H1 (cell line): ENCODE measurements around the gene ANKFN1. TPM values are rescaled to one million over a fixed set of nuclear protein-coding genes. Genes with fewer than 3 reads are reported as not detected.

Experiments
- CTCF ChIA-PET: fragments of 300-600 bp; sonication (Branson Sonifier 250); formaldehyde crosslinking; loops from one replicate; lab custom pipeline; 2021; ENCODE audit not compliant: partially characterized antibody; lab: Charles Lee
- POLR2A ChIA-PET: fragments of 300-600 bp; sonication (Branson Sonifier 250); formaldehyde crosslinking; loops from one replicate; lab custom pipeline; 2021; ENCODE audit warnings: inconsistent platforms; ENCODE audit not compliant: partially characterized antibody; lab: Charles Lee
- DNase-seq, 2 experiments: peaks; one replicate each; pipeline versions ENCODE4 v3.0.0 to v3.0.0-alpha.2; 2010 to 2022; ENCODE audit warnings: low spot score in 2 of 2, low read depth in 1 of 2, mixed read lengths in 1 of 2
- FAIRE-seq: peaks from 2 replicates; lab custom pipeline; 2011; peaks lifted over from hg19 to GRCh38; lab: Jason Lieb, UNC
- H2AFZ ChIP-seq: 2 replicates; pipeline ENCODE4 v1.8.1; 2012; ENCODE audit warnings: low read length, inconsistent platforms
- H2AK5ac ChIP-seq: 2 replicates; pipeline ENCODE4 v1.6.1; 2013; ENCODE audit warnings: low read depth, low read length
- H2BK120ac ChIP-seq: replicated peaks from 2 replicates; pipeline ENCODE3; 2013; ENCODE audit warnings: low read depth, low read length, inconsistent platforms
- H2BK12ac ChIP-seq: 2 replicates; pipeline ENCODE4 v1.6.1; 2013; ENCODE audit warnings: low read depth, low read length
- H2BK15ac ChIP-seq: 2 replicates; pipeline ENCODE4 v1.6.1; 2013; ENCODE audit warnings: low read length
- H2BK20ac ChIP-seq: 2 replicates; pipeline ENCODE4 v1.6.1; 2013; ENCODE audit warnings: low read length
- H2BK5ac ChIP-seq: 2 replicates; pipeline ENCODE4 v1.6.1; 2013; ENCODE audit warnings: low read depth, low read length
- H3K14ac ChIP-seq: 2 replicates; pipeline ENCODE4 v1.6.1; 2013; ENCODE audit warnings: inconsistent platforms; ENCODE audit not compliant: insufficient read length
- H3K18ac ChIP-seq: 2 replicates; pipeline ENCODE4 v1.6.1; 2013; ENCODE audit warnings: low read length; ENCODE audit errors: extremely low read depth
- H3K23ac ChIP-seq: 2 replicates; pipeline ENCODE4 v1.6.1; 2013; ENCODE audit warnings: inconsistent platforms; ENCODE audit not compliant: insufficient read length
- H3K23me2 ChIP-seq: 2 replicates; pipeline ENCODE4 v1.6.1; 2013; ENCODE audit warnings: low read depth, low read length
- H3K27ac ChIP-seq: 2 replicates; pipeline ENCODE4 v1.6.1; 2011; ENCODE audit warnings: low read depth, low read length, inconsistent platforms
- H3K27me3 ChIP-seq, 4 experiments: replicated peaks in 1 of 4; 1 replicate in 1 of 4; 2 replicates in 3 of 4; pipeline versions ENCODE4 v1.6.1 to v1.8.1; 2011 to 2013; ENCODE audit warnings: low read length in 3 of 4, mild to moderate bottlenecking in 3 of 4, inconsistent platforms in 2 of 4, mixed read lengths in 2 of 4, moderate library complexity in 1 of 4; ENCODE audit not compliant: control insufficient read depth in 3 of 4, insufficient read depth in 3 of 4; ENCODE audit errors: extremely low read depth in 1 of 4
- H3K36me3 ChIP-seq, 4 experiments: 2 replicates each; pipeline versions ENCODE4 v1.6.1 to v1.8.1; 2011 to 2013; ENCODE audit warnings: mild to moderate bottlenecking in 4 of 4, low read length in 3 of 4, moderate library complexity in 2 of 4, control low read depth in 1 of 4, inconsistent platforms in 1 of 4; ENCODE audit not compliant: insufficient read depth in 4 of 4, control insufficient read depth in 2 of 4
- H3K4ac ChIP-seq: replicated peaks from 2 replicates; pipeline ENCODE3; 2013; ENCODE audit warnings: low read length, low read depth, mixed read lengths, inconsistent platforms; ENCODE audit not compliant: insufficient read length
- H3K4me1 ChIP-seq, 4 experiments: replicated peaks in 1 of 4; 1 replicate in 1 of 4; 2 replicates in 3 of 4; pipeline versions ENCODE4 v1.6.1 to v1.8.1; 2011 to 2013; ENCODE audit warnings: low read length in 3 of 4, inconsistent platforms in 2 of 4, mixed read lengths in 1 of 4; ENCODE audit not compliant: insufficient read depth in 4 of 4, control insufficient read depth in 3 of 4
- H3K4me2 ChIP-seq, 2 experiments: 2 replicates each; pipeline versions ENCODE4 v1.6.1 to v1.8.1; 2011 to 2013; ENCODE audit warnings: low read depth in 2 of 2, low read length in 2 of 2, control low read depth in 1 of 2, inconsistent platforms in 1 of 2, mild to moderate bottlenecking in 1 of 2; ENCODE audit not compliant: insufficient read depth in 1 of 2
- H3K4me3 ChIP-seq, 4 experiments: fragments of 200-600, 300-600 bp in 1 of 4; sonication (generic), shearing (Covaris generic), sonication (Bioruptor Twin) in 1 of 4; 2 replicates each; pipeline versions ENCODE4 v1.5.1 to v1.8.1; 2011 to 2016; ENCODE audit warnings: low read length in 4 of 4, low read depth in 3 of 4, control low read depth in 2 of 4, inconsistent platforms in 2 of 4, mild to moderate bottlenecking in 2 of 4, mixed read lengths in 1 of 4, moderate library complexity in 1 of 4; ENCODE audit not compliant: insufficient read depth in 2 of 4; ENCODE audit errors: extremely low read depth in 1 of 4
- H3K56ac ChIP-seq: replicated peaks from 2 replicates; pipeline ENCODE3; 2013; ENCODE audit warnings: low read depth, mild to moderate bottlenecking, mixed read lengths, low read length, inconsistent platforms; ENCODE audit not compliant: insufficient read length
- H3K79me1 ChIP-seq: 2 replicates; pipeline ENCODE4 v1.6.1; 2013; ENCODE audit warnings: low read depth, low read length, control low read depth
- H3K79me2 ChIP-seq, 2 experiments: 2 replicates each; pipeline versions ENCODE4 v1.6.1 to v1.8.1; 2012 to 2013; ENCODE audit warnings: low read length in 2 of 2, mild to moderate bottlenecking in 2 of 2, inconsistent platforms in 1 of 2; ENCODE audit not compliant: insufficient read depth in 2 of 2, control insufficient read depth in 1 of 2
- H3K9ac ChIP-seq, 4 experiments: replicated peaks in 1 of 4; 1 replicate in 1 of 4; 2 replicates in 3 of 4; pipeline versions ENCODE4 v1.6.1 to v1.8.1; 2011 to 2013; ENCODE audit warnings: low read depth in 3 of 4, low read length in 3 of 4, control low read depth in 2 of 4, mild to moderate bottlenecking in 2 of 4, moderate library complexity in 2 of 4, inconsistent platforms in 1 of 4; ENCODE audit errors: extremely low read depth in 1 of 4
- H3K9me3 ChIP-seq, 2 experiments: 2 replicates each; pipeline versions ENCODE4 v1.6.1 to v1.8.1; 2012 to 2013; ENCODE audit warnings: mild to moderate bottlenecking in 2 of 2, moderate library complexity in 2 of 2, control low read depth in 1 of 2, inconsistent platforms in 1 of 2, low read depth in 1 of 2, low read length in 1 of 2, mixed read lengths in 1 of 2; ENCODE audit not compliant: insufficient read depth in 2 of 2
- H4K20me1 ChIP-seq, 2 experiments: replicated peaks in 1 of 2; 2 replicates each; pipeline versions ENCODE3 to v1.8.1; 2011 to 2013; ENCODE audit warnings: inconsistent platforms in 2 of 2, low read length in 2 of 2, mild to moderate bottlenecking in 1 of 2; ENCODE audit not compliant: insufficient read depth in 2 of 2, control insufficient read depth in 1 of 2
- H4K5ac ChIP-seq: 2 replicates; pipeline ENCODE4 v1.6.1; 2013; ENCODE audit warnings: low read length, low read depth, mixed read lengths, inconsistent platforms; ENCODE audit not compliant: insufficient read length
- H4K8ac ChIP-seq: 2 replicates; pipeline ENCODE4 v1.8.0; 2013; ENCODE audit warnings: mild to moderate bottlenecking, moderate library complexity, low read length, inconsistent platforms; ENCODE audit not compliant: insufficient read depth; ENCODE audit errors: extremely low read depth
- H4K91ac ChIP-seq: replicated peaks from 2 replicates; pipeline ENCODE3; 2013; ENCODE audit warnings: low read length, mixed read lengths, inconsistent platforms; ENCODE audit not compliant: insufficient read length
- CTCF ChIP-seq, 3 experiments: IDR thresholded peaks; 1 replicate in 2 of 3; 2 replicates in 1 of 3; pipeline versions ENCODE4 v1.5.1 to v1.6.1; 2011; ENCODE audit warnings: low read length in 3 of 3, mild to moderate bottlenecking in 3 of 3, inconsistent platforms in 2 of 3, low read depth in 1 of 3, moderate library complexity in 1 of 3; ENCODE audit not compliant: insufficient read depth in 1 of 3; ENCODE audit errors: control extremely low read depth in 1 of 3
- E2F6 ChIP-seq: IDR thresholded peaks from 2 replicates; pipeline ENCODE4 v1.6.1; 2012; ENCODE audit warnings: inconsistent platforms
- EGR1 ChIP-seq: IDR thresholded peaks from 2 replicates; pipeline ENCODE4 v1.6.1; 2011; ENCODE audit warnings: low read depth, low read length, borderline replicate concordance
- NRF1 ChIP-seq: IDR thresholded peaks from 2 replicates; pipeline ENCODE4 v1.6.1; 2011; ENCODE audit warnings: mild to moderate bottlenecking, low read depth, low read length, improper control_type of control experiment
- PHF8 ChIP-seq: fragments of 200-600 bp; sonication (generic); conservative IDR thresholded peaks from 2 replicates; pipeline ENCODE4 v1.7.1; 2012; ENCODE audit warnings: low read depth, mild to moderate bottlenecking, inconsistent platforms, low read length, moderate library complexity
- RAD21 ChIP-seq, 2 experiments: IDR thresholded peaks in 1 of 2; conservative IDR thresholded peaks in 1 of 2; 2 replicates each; pipeline ENCODE4 v1.6.1; 2011; ENCODE audit warnings: low read depth in 2 of 2, low read length in 2 of 2, improper control_type of control experiment in 1 of 2, inconsistent platforms in 1 of 2, mild to moderate bottlenecking in 1 of 2, moderate library complexity in 1 of 2
- RBBP5 ChIP-seq: IDR thresholded peaks from 2 replicates; pipeline ENCODE4 v1.7.1; 2012; ENCODE audit warnings: low read depth, mild to moderate bottlenecking, inconsistent platforms, low read length, moderate library complexity, borderline replicate concordance
- SIN3A ChIP-seq, 2 experiments: IDR thresholded peaks in 1 of 2; conservative IDR thresholded peaks in 1 of 2; 2 replicates each; pipeline ENCODE4 v1.6.1; 2011 to 2012; ENCODE audit warnings: low read length in 2 of 2, improper control_type of control experiment in 1 of 2, low read depth in 1 of 2, mild to moderate bottlenecking in 1 of 2
- SIX5 ChIP-seq: IDR thresholded peaks from 2 replicates; pipeline ENCODE4 v1.6.1; 2011; ENCODE audit warnings: mild to moderate bottlenecking, low read depth, low read length
- ZNF274 ChIP-seq: IDR thresholded peaks from 2 replicates; pipeline ENCODE4 v1.7.0; 2012; ENCODE audit warnings: low read length, borderline replicate concordance; ENCODE audit errors: extremely low read depth
- WGBS, 2 experiments: shearing (Covaris generic) in 1 of 2; methylation state at CpG; one replicate each; pipeline versions ENCODE4 v1.1.6 to v1.1.7; 2013 to 2015; ENCODE audit warnings: low lambda C conversion rate in 2 of 2, mixed read lengths in 2 of 2, inconsistent platforms in 1 of 2, low coverage in 1 of 2, missing lambda C conversion rate in 1 of 2; ENCODE audit not compliant: insufficient replicate concordance in 2 of 2, insufficient coverage in 1 of 2, insufficient read length in 1 of 2; ENCODE audit errors: extremely low coverage in 1 of 2, missing lambda C conversion rate in 1 of 2; 5-methylcytosine and 5-hydroxymethylcytosine counted together
- polyA plus RNA-seq, 7 experiments: library from polyadenylated mRNA; depleted of rRNA in 3 of 7; stranded (reverse) in 5 of 7; unstranded in 2 of 7; fragments of >200 nt in 5 of 7; fragments of 200-250 nt in 2 of 7; gene quantifications; 1 replicate in 5 of 7; 2 replicates in 1 of 7; 4 replicates in 1 of 7; pipeline versions ENCODE4 v1.2.1 to v1.2.3, GENCODE V29; 2011 to 2013; ENCODE audit warnings: missing spikeins in 2 of 7, mixed read lengths in 2 of 7
- total RNA-seq: library from RNA; stranded (reverse); fragmentation: NEBNext Ultra II Directional; extraction: Animal tissue kit (Norgen Biotek cat#: 25700); gene quantifications from 2 replicates; pipeline ENCODE4 v1.2.1, GENCODE V29; 2021

The ANKFN1 gene
- total and polyA plus RNA-seq, 2 of the 8 experiments (the other 6 are each of a cell fraction or from before 2014, with no cell fraction given): not detected

GRCh38 chr17:56322991-56323390, 169.7 kb downstream of the ANKFN1 start:
- H4K8ac ChIP-seq: no peak overlapping the region
- H3K4me1 ChIP-seq: peaks cover 0 to 6% (median 2%) of the 10 kb centered on the region in 4 experiments; a peak in 3 of 7 replicates
- no peaks in the 10 kb centered on the region for H3K79me1 ChIP-seq
- no peak overlapping the region for H2BK15ac ChIP-seq
- no peak overlapping the region for H2BK120ac ChIP-seq
- no peak overlapping the region for H3K4me3 ChIP-seq
- H3K18ac ChIP-seq: no peak overlapping the region
- no peak overlapping the region for H3K9ac ChIP-seq
- no peak overlapping the region for H3K4me2 ChIP-seq
- no peak overlapping the region for H3K27ac ChIP-seq
- 77% methylated on average over 2 of the region's 2 CpGs; no CpG with 5 or more reads in 1 of the 2 experiments for WGBS, 2 experiments
- no peak overlapping the region for H2AK5ac ChIP-seq
- no peak overlapping the region for H3K14ac ChIP-seq
- no peak overlapping the region for H2BK12ac ChIP-seq
- H4K20me1 ChIP-seq: no peaks in the 10 kb centered on the region
- H3K27me3 ChIP-seq: no peaks in the 10 kb centered on the region
- FAIRE-seq (no peak), DNase-seq (no peak)
- no peaks in the 10 kb centered on the region for H3K79me2 ChIP-seq
- H2BK20ac ChIP-seq: no peak overlapping the region
- H3K9me3 ChIP-seq: no peaks in the 10 kb centered on the region
- H3K23ac ChIP-seq: no peak overlapping the region
- CTCF ChIA-PET: interaction anchor here (0.7 to 0.8 kb wide), 2 partner anchors 9 to 195 kb away, joined by 3 read pairs; no protein-coding TSS in a partner anchor
- no peaks in the 10 kb centered on the region for H3K36me3 ChIP-seq
- no peak overlapping the region for H3K56ac ChIP-seq
- H3K23me2 ChIP-seq: no peaks in the 10 kb centered on the region
- H2AFZ ChIP-seq: no peak overlapping the region
- no peak overlapping the region for H4K5ac ChIP-seq
- no peak overlapping the region for H3K4ac ChIP-seq
- H4K91ac ChIP-seq: no peak overlapping the region
- H2BK5ac ChIP-seq: no peak overlapping the region
- POLR2A ChIA-PET: interaction anchor here (0.7 kb wide), 1 partner anchor 133 kb away, joined by 3 read pairs; no protein-coding TSS in a partner anchor
- TF ChIP-seq PHF8: no peak
- TF ChIP-seq RBBP5: no peak
- TF ChIP-seq ZNF274: no peak
- no peak for TF ChIP-seq SIN3A (conservative IDR thresholded peaks at IDR 0.05 in 1 of 2, IDR thresholded peaks at IDR 0.05 in 1 of 2; ENCODE audit: low read depth in 1 of 2, low read length in 2 of 2)
- TF ChIP-seq EGR1: no peak
- TF ChIP-seq CTCF (IDR thresholded peaks at IDR 0.05; ENCODE audit: control extremely low read depth in 1 of 3, insufficient read depth in 1 of 3, low read depth in 1 of 3, low read length in 3 of 3): no peak
- TF ChIP-seq NRF1: no peak
- no peak for TF ChIP-seq RAD21 (IDR thresholded peaks at IDR 0.05 in 1 of 2, conservative IDR thresholded peaks at IDR 0.05 in 1 of 2; ENCODE audit: low read depth in 2 of 2, low read length in 2 of 2)
- no peak for TF ChIP-seq E2F6
- no peak for TF ChIP-seq SIX5
